Neural crest cell (in vitro differentiated cells): ENCODE results near the gene ABLIM2. TPM values are rescaled to one million over a fixed set of nuclear protein-coding genes. Genes with fewer than 3 reads are reported as not detected.

Source experiments
- DNase-seq: peaks from one replicate; pipeline ENCODE4 v3.0.0; 2021; ENCODE audit warnings: low read depth, mixed read lengths, low spot score
- H3K27ac Mint-ChIP-seq: one replicate; pipeline ENCODE4 v1.8.0; 2021; ENCODE audit warnings: mild to moderate bottlenecking, mixed read lengths; ENCODE audit not compliant: unreplicated experiment
- H3K27me3 Mint-ChIP-seq: 2 replicates; pipeline ENCODE4 v1.8.0; 2021; ENCODE audit warnings: low read depth, mild to moderate bottlenecking, mixed read lengths
- H3K36me3 Mint-ChIP-seq: 2 replicates; pipeline ENCODE4 v1.8.0; 2021; ENCODE audit warnings: low read depth, mild to moderate bottlenecking, mixed read lengths
- H3K4me1 Mint-ChIP-seq: 2 replicates; pipeline ENCODE4 v1.8.0; 2021; ENCODE audit warnings: mixed read lengths
- H3K4me3 Mint-ChIP-seq: one replicate; pipeline ENCODE4 v1.8.0; 2021; ENCODE audit warnings: mild to moderate bottlenecking, mixed read lengths
- H3K9me3 Mint-ChIP-seq: 2 replicates; pipeline ENCODE4 v1.8.0; 2021; ENCODE audit warnings: mixed read lengths
- total RNA-seq: library from RNA; stranded (reverse); gene quantifications from 2 replicates; pipeline ENCODE4 v1.2.1, GENCODE V29; 2021
- TF ChIP-seq, protein P1 (sequence below): fragments of 200-600 bp; sonication (generic); conservative IDR thresholded peaks from 2 replicates; pipeline ENCODE4 v1.5.0; 2021; ENCODE audit warnings: antibody characterized with exemption, mild to moderate bottlenecking

The ABLIM2 gene
- total RNA-seq, 1 donor from 2014 or later, result 3.8 TPM

- Mint-ChIP-seq H3K4me3 (no peak overlapping the region), H3K27ac (no peak overlapping the region), H3K4me1 (no peaks in the 10 kb centered on the region), H3K9me3 (no peaks in the 10 kb centered on the region), H3K36me3 (no peaks in the 10 kb centered on the region), H3K27me3 (no peaks in the 10 kb centered on the region)
- TF ChIP-seq, protein P1, sequence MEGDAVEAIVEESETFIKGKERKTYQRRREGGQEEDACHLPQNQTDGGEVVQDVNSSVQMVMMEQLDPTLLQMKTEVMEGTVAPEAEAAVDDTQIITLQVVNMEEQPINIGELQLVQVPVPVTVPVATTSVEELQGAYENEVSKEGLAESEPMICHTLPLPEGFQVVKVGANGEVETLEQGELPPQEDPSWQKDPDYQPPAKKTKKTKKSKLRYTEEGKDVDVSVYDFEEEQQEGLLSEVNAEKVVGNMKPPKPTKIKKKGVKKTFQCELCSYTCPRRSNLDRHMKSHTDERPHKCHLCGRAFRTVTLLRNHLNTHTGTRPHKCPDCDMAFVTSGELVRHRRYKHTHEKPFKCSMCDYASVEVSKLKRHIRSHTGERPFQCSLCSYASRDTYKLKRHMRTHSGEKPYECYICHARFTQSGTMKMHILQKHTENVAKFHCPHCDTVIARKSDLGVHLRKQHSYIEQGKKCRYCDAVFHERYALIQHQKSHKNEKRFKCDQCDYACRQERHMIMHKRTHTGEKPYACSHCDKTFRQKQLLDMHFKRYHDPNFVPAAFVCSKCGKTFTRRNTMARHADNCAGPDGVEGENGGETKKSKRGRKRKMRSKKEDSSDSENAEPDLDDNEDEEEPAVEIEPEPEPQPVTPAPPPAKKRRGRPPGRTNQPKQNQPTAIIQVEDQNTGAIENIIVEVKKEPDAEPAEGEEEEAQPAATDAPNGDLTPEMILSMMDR, result no peak
- no peak for DNase-seq
Measured at GRCh38 chr4:7993671-7994070, 164.9 kb downstream of the ABLIM2 start.

DNA sequence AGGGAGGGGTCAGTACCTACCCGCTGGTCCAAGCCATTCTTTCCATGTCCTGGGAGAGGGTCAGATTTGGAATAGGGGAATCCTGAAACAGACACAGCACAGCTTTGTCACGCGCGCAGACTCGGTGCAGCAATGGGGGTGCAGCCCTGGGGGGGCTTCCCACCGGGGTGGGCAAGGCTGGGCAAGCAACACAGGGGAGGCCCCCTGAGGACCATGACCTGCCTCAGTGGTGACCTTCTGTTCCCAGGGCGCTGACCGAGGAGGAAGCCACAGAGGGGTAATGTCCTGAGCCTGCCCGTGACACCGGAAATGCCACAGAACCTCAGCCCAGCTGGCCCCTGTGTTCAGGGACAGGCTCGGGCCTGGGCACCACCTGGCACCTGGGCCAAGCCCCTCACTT, 165.8 kb downstream of the ABLIM2 start:
- no peaks in the 10 kb centered on the region for H3K27me3 Mint-ChIP-seq
- H3K9me3 Mint-ChIP-seq, result no peaks in the 10 kb centered on the region
- no peak for DNase-seq
- no peak overlapping the region for H3K27ac Mint-ChIP-seq
- H3K36me3 Mint-ChIP-seq, result no peaks in the 10 kb centered on the region
- H3K4me1 Mint-ChIP-seq, result no peaks in the 10 kb centered on the region
- H3K4me3 Mint-ChIP-seq, result no peak overlapping the region
- TF ChIP-seq, protein P1, result no peak

DNA sequence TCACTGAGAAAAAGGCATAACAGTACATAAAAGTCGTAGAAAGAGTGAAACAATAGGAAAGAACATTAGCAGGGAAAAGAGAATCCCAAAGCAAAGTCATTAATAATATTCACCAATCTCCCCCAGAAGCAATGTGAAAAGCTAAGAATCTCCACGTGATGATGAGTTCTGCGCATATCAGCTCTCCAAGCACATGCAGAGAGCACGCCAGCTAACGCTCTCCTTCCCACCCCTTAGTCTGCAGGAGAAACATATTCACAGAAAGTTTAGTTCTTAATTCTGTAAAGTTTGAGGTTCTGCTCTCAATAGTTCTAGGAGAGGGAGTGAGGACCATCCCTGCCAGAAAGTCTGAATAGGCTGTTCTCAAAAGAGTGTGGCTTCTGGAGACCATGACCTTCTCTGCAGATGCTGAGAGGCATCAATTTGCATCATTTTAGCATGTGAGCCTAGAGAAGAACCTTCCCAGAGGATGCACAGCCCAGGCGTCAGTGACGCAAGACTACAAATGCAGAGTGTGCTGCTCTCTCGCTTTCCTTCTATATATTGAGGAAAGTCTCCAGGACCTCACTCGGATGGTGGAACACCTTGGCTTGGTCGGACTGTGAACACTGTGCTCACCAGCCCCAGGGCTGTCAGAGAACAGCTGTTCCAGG, 167.7 kb downstream of the ABLIM2 start:
- H3K4me1 Mint-ChIP-seq, result peaks cover 12% of the 10 kb centered on the region
- no peaks in the 10 kb centered on the region for H3K9me3 Mint-ChIP-seq
- H3K27ac Mint-ChIP-seq, result no peak overlapping the region
- no peaks in the 10 kb centered on the region for H3K36me3 Mint-ChIP-seq
- no peaks in the 10 kb centered on the region for H3K27me3 Mint-ChIP-seq
- no peak overlapping the region for H3K4me3 Mint-ChIP-seq
- TF ChIP-seq, protein P1, result no peak
- DNase-seq, result no peak

DNA sequence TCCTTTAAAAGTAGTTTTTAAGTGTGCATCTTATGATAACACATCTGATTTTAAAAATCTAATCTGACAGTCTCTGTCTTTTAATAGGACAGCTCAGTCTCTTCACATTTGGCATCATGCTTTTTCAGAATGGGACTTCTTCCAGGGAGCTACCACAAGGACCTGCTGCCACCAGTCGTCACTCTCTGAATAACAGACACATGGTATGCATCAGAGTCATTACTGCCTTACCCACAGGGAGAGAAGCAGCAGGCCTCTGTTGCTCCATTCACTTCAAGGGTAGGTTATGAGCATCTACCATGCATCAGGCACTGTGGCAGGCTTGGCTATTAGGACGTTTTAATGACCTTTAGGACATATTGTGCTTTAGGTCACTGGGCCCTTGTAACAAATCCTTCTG, 169.0 kb downstream of the ABLIM2 start:
- no peak overlapping the region for H3K4me3 Mint-ChIP-seq

GRCh38 chr4:7988437-7988836, 170.2 kb downstream of the ABLIM2 start:
- Mint-ChIP-seq H3K36me3 (no peaks in the 10 kb centered on the region), H3K4me1 (peaks cover 15% of the 10 kb centered on the region), H3K27ac (no peak overlapping the region), H3K9me3 (no peaks in the 10 kb centered on the region), H3K27me3 (no peaks in the 10 kb centered on the region), H3K4me3 (no peak overlapping the region)
- TF ChIP-seq, protein P1, result no peak
- DNase-seq, result no peak

More for the DNA sequence above, 169.0 kb downstream of the ABLIM2 start:
- Mint-ChIP-seq H3K27me3 (no peaks in the 10 kb centered on the region), H3K27ac (no peak overlapping the region), H3K9me3 (no peaks in the 10 kb centered on the region), H3K36me3 (no peaks in the 10 kb centered on the region), H3K4me1 (peaks cover 15% of the 10 kb centered on the region)
- TF ChIP-seq, protein P1, result no peak
- DNase-seq, result no peak
